ENCODE measurements around the gene ELF5.

DNA sequence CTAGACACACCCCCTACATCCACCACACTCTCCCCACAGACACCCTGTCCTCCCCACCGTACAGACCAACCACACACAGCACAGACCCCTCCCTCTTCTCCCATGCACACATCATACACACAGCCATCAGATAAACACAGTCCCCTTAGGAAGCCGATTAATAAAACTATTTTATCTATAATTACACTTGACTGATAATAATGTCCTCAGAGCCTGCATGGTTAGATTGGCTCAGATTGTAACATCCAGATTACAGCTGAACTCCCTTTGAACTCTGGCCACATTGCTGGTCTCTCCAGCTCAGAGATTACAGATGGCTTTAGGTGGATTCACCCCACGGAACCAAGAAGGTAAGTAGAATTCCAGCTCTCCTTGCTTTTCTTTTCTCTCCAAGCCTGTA is 9.5 kb upstream of the ELF5 start:
- no peak for TF ChIP-seq CTCF (IDR thresholded peaks at IDR 0.05)
- TF ChIP-seq POLR2A (IDR thresholded peaks at IDR 0.05) = no peak
- TF ChIP-seq EP300 (IDR thresholded peaks at IDR 0.05) = no peak
